Muscle layer of colon (tissue), 2 donors: Measurements from ENCODE around the gene FBXO42.
"Not testable (repeated sequence)": the region's sequence is repeated elsewhere in the genome, so short reads cannot be mapped to it uniquely, and the experiment has no call there.

Experiments used
- H3K27ac ChIP-seq: one replicate; pipeline ENCODE4 v1.7.0; 2013; ENCODE audit warnings: low read depth, mild to moderate bottlenecking, low read length, moderate library complexity
- H3K27me3 ChIP-seq, 2 donors: one replicate each; pipeline ENCODE4 v1.7.0; 2013; ENCODE audit warnings: low read length in 2 of 2, mild to moderate bottlenecking in 2 of 2; ENCODE audit not compliant: insufficient read depth in 2 of 2, control insufficient read depth in 1 of 2
- H3K36me3 ChIP-seq: one replicate; pipeline ENCODE4 v1.7.0; 2013; ENCODE audit warnings: mild to moderate bottlenecking, low read length; ENCODE audit not compliant: insufficient read depth
- H3K4me1 ChIP-seq: one replicate; pipeline ENCODE4 v1.7.0; 2013; ENCODE audit warnings: mild to moderate bottlenecking, low read length; ENCODE audit not compliant: insufficient read depth
- H3K4me3 ChIP-seq, 2 donors: one replicate each; pipeline ENCODE4 v1.7.0; 2013; ENCODE audit warnings: low read length in 2 of 2, low read depth in 1 of 2, mild to moderate bottlenecking in 1 of 2, moderate library complexity in 1 of 2
- H3K9ac ChIP-seq: one replicate; pipeline ENCODE4 v1.7.0; 2013; ENCODE audit warnings: low read length
- H3K9me3 ChIP-seq: one replicate; pipeline ENCODE4 v1.7.0; 2013; ENCODE audit warnings: mild to moderate bottlenecking, low read length
- donor health status: abdominal sarcoma.
- donor health status: Adenocarcinoma of cecum.

The FBXO42 gene

GRCh38 chr1:16219968-16220500, 132.2 kb downstream of the FBXO42 start:
- no peak overlapping the region for H3K4me3 ChIP-seq
- H3K9me3 ChIP-seq = no peaks in the 10 kb centered on the region
- no peak overlapping the region for H3K27ac ChIP-seq
- peaks cover 15% of the 10 kb centered on the region for H3K4me1 ChIP-seq
- no peaks in the 10 kb centered on the region for H3K27me3 ChIP-seq
- H3K36me3 ChIP-seq = no peaks in the 10 kb centered on the region
- H3K9ac ChIP-seq = no peak overlapping the region

- Histone ChIP-seq H3K9me3 (no peaks in the 10 kb centered on the region), H3K4me3 (no peak overlapping the region), H3K27me3 (no peaks in the 10 kb centered on the region), H3K36me3 (no peaks in the 10 kb centered on the region), H3K9ac (no peak overlapping the region), H3K4me1 (peaks cover 15% of the 10 kb centered on the region), H3K27ac (no peak overlapping the region)
These were observed 133.6 kb downstream of the FBXO42 start for GRCh38 chr1:16218674-16219071.

GRCh38 chr1:16218014-16218673, 134.1 kb downstream of the FBXO42 start:
- no peaks in the 10 kb centered on the region for H3K27me3 ChIP-seq
- peak overlapping the region in 1 of 2 donors; percentile 53 for H3K4me3 ChIP-seq
- H3K27ac ChIP-seq = no peak overlapping the region

GRCh38 chr1:16217061-16217785, 135.1 kb downstream of the FBXO42 start:
- H3K27me3 ChIP-seq = no peaks in the 10 kb centered on the region
- H3K4me1 ChIP-seq = peaks cover 15% of the 10 kb centered on the region
- peak overlapping the region; percentile 33 to 75 for H3K4me3 ChIP-seq
- peak overlapping the region; percentile 27 for H3K9ac ChIP-seq
- peak overlapping the region; percentile 12 for H3K27ac ChIP-seq
- no peaks in the 10 kb centered on the region for H3K36me3 ChIP-seq
- no peaks in the 10 kb centered on the region for H3K9me3 ChIP-seq

More at GRCh38 chr1:16218014-16218673, 134.1 kb downstream of the FBXO42 start:
- Histone ChIP-seq H3K4me1 (peaks cover 15% of the 10 kb centered on the region), H3K9ac (peak overlapping the region; percentile 27), H3K9me3 (no peaks in the 10 kb centered on the region), H3K36me3 (no peaks in the 10 kb centered on the region)

GRCh38 chr1:16215882-16216753, 136.2 kb downstream of the FBXO42 start:
- Histone ChIP-seq H3K27ac (no peak overlapping the region), H3K4me3 (peak overlapping the region in 1 of 2 donors; percentile 75), H3K9ac (no peak overlapping the region)

GRCh38 chr1:16215240-16215639, 137.0 kb downstream of the FBXO42 start:
- H3K4me3 ChIP-seq, H3K27ac ChIP-seq, H3K9ac ChIP-seq, H3K36me3 ChIP-seq, H3K27me3 ChIP-seq, H3K9me3 ChIP-seq: not testable (repeated sequence)
- peaks cover 15% of the 10 kb centered on the region for H3K4me1 ChIP-seq

More at GRCh38 chr1:16215882-16216753, 136.2 kb downstream of the FBXO42 start:
- no peaks in the 10 kb centered on the region for H3K9me3 ChIP-seq
- H3K36me3 ChIP-seq = no peaks in the 10 kb centered on the region
- H3K27me3 ChIP-seq = no peaks in the 10 kb centered on the region
- H3K4me1 ChIP-seq = peaks cover 15% of the 10 kb centered on the region

- H3K9ac ChIP-seq, H3K27me3 ChIP-seq, H3K4me3 ChIP-seq, H3K27ac ChIP-seq, H3K36me3 ChIP-seq, H3K9me3 ChIP-seq: not testable (repeated sequence)
- peaks cover 15% of the 10 kb centered on the region for H3K4me1 ChIP-seq
These were observed 138.7 kb downstream of the FBXO42 start for GRCh38 chr1:16213544-16213943.

GRCh38 chr1:16213013-16213412, 139.3 kb downstream of the FBXO42 start:
- Histone ChIP-seq H3K27ac (no peak overlapping the region), H3K4me3 (no peak overlapping the region), H3K27me3 (no peaks in the 10 kb centered on the region), H3K36me3 (no peaks in the 10 kb centered on the region), H3K9ac (no peak overlapping the region), H3K9me3 (no peaks in the 10 kb centered on the region), H3K4me1 (peaks cover 15% of the 10 kb centered on the region)

- Histone ChIP-seq H3K27me3 (no peaks in the 10 kb centered on the region), H3K9ac (no peak within 1 kb of the TSS), H3K36me3 (no peaks in the 10 kb centered on the region), H3K27ac (no peak within 1 kb of the TSS), H3K4me3 (no peak within 1 kb of the TSS), H3K9me3 (no peaks in the 10 kb centered on the region), H3K4me1 (peaks cover 15% of the 10 kb centered on the region)
These were observed 139.9 kb downstream of the FBXO42 start, which contains the start of gene ARHGEF19 for GRCh38 chr1:16212251-16212961. TSS of gene ARHGEF19 (minus strand) at chr1:16212652. CDS start at chr1:16209054, 3,598 bp downstream.

GRCh38 chr1:16211824-16212223, 140.5 kb downstream of the FBXO42 start:
- H3K36me3 ChIP-seq = no peaks in the 10 kb centered on the region
- no peak overlapping the region for H3K27ac ChIP-seq
- no peaks in the 10 kb centered on the region for H3K9me3 ChIP-seq
- peaks cover 12% of the 10 kb centered on the region for H3K4me1 ChIP-seq
- no peaks in the 10 kb centered on the region for H3K27me3 ChIP-seq
- no peak overlapping the region for H3K4me3 ChIP-seq
- no peak overlapping the region for H3K9ac ChIP-seq
